ENCODE results near the gene POP4.
A peak's percentile ranks its signal among the peaks of the same experiment; 100 is the strongest.
"Not testable (repeated sequence)": the region's sequence is repeated elsewhere in the genome, so short reads cannot be mapped to it uniquely, and the experiment has no call there.

POP4 gene, protein sequence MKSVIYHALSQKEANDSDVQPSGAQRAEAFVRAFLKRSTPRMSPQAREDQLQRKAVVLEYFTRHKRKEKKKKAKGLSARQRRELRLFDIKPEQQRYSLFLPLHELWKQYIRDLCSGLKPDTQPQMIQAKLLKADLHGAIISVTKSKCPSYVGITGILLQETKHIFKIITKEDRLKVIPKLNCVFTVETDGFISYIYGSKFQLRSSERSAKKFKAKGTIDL

DNA sequence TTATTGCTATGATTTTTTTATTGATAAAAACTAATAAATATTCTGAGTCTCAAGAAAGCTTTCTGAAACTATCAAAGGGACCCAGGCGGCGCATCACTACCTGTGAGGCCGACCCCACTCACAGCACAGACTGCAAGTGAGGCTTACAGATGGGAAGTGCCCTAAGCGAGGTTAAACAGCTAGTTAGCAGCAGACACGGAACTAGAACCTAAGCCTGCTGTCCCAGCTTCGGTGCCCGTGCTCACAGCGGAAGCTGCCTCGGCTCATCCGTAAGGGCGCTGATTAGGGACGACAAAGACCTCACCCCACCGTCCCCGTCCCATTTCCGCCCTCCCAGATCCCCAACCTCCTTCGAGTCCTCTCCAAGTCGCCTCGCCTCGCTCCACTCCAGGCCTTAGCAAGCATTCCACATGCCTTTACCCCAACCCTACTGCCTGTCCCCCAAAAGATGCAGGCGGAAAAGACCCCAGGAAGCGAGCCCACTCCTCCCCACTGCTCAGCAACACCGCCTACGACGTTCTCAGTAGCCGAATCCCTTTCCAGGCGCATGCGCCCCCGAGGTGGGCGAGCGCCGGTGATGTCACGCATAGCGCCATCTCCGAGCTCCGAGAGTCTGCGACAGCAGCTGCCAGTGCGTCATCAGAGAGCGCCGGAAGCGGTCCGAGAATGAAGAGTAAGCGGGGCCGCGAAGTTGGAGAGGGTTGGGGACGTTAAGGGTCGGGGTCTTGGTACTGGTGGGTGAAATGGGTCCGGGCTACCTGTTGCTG is at the start of gene POP4:
TSS of gene POP4 (plus strand) at position 631 of the 767 bp plus-strand sequence. CDS start at position 667, 36 bp downstream.
- peak; percentile 95 for DNase-seq (ENCODE audit: low read depth)

DNA sequence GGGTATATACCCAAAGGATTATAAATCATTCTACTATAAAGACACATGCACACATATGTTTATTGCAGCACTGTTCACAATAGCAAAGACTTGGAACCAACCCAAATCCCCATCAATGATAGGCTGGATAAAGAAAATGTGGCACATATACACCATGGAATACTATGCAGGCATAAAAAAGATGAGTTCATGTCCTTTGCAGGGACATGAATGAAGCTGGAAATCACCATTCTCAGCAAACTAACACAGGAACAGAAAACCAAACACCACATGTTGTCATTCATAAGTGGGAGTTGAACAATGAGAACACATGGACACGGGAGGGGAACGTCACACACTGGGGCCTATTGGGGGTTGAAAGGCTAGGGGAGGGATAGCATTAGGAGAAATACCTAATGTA is 47.0 kb upstream of the POP4 start:
- DNase-seq (ENCODE audit: low read depth) = not testable (repeated sequence)

DNA sequence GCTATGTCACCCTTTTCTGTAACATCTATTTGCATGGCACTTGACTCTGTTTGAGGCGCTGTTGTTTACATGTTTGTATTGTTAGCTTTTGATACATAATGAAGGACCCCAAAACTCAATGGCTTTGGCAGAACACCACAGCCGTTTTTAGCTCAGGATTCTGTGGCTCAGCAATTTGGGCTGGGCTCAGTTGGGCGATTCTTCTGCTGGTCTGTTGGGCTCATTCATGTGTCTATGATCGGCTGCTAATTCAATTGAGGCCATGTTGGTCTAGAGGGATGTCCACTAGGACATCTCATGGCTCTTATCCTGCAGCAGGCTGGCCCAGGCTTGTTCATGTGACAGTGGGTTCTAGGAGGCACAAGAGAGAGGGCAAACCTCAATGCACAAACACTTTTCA is 46.3 kb upstream of the POP4 start:
- DNase-seq (ENCODE audit: low read depth) = no peak

DNA sequence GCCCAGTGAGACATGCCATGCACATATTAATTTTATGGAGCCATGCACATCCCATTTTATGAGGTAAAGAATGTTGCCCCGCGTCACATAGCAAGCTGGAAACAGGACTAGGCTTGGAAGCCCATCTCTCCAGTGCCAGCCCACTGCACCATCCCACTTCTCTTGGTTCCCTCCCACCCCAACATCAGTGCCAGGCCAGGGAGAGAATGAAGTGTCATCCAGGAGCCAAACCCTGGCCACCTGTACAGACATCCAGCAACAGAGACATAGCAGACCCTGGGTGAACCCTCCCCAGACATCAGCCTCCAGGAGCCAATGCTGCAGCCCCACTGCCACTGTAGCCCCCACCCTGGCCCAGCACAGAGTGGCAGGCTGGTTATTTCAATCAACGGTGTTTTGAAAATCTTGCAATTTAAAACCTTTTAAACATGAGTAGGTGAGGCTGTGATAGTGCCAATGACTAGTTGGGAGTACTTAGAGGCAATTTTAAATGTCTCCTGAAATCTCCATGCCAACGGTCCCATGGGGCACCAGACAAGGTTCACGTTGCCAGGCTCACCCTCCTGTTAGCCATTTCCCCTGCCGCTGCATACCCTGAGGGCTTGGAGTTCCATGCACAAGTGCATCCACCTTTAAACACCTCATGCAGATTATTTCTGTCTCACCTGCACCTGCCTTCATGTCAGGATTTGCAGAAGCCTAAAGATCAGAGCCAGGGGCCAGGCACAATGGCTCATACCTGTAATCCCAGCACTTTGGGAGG is 45.6 kb upstream of the POP4 start:
- DNase-seq (ENCODE audit: low read depth) = no peak

DNA sequence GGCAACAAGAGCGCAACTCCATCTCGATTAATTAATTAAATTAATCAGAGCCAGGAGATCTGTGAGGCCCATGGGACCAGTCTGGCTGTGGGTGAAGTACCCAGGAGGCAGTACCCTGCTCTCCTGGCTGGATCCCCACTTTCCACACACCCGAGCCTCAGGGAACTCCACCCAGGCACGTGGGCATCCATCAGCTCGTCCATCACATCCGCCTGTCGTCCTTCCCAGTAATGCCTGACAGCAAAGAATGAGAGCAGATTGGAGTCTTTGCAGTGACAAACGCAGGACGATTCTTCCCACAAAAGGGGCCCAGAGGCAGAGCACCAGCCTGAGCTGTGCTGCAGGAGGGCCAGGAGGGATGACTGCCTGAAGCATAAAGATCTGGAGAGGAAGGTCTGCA is 44.5 kb upstream of the POP4 start:
- DNase-seq (ENCODE audit: low read depth) = no peak

DNA sequence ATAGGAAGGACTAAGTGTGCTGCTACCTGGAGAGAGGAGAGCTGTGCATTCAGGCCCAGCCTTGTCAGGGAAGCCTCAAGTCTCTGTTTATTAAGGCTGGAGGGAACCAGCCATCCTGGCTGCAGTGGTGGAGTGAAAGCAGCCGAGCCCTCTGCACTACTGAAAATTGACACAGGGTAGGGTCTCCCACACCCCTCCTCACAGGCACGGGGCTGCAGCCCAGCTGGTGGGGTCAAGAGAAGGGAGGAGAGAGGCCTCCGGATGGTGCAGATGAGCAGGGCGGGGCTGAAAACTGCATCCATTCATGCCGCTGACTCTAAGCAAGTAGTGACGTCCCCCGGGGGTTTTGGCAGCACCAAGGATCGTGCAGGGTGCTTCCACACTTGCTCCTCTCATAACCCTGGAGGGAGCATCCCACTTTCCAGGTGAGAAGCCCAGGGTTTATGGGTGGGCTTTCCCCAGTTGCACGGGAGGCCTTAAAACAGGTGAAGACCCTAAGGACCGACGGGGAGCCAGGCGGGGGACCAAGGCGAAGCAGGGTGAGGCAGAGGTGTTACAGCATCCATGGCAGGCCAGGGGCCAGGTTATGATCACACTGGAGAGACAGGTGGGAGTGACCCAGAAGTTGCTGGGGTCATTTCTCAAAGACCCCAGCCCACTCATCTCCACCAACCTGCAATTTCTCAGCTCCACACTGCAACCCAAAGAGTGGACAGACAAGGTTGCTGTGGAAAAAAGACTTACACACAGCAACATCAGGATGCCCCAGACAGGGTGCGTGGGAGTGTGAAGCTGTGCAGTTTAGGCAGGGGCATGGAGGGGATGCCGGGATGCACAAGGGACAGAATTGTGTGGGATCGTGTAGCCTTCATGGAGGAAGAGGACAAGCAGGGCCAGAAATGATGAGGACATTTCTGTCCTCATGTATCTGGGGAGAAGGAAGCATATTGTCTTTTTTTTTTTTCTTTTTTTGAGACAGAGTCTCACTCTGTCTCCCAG is 43.5 kb upstream of the POP4 start:
- no peak for DNase-seq (ENCODE audit: low read depth)

DNA sequence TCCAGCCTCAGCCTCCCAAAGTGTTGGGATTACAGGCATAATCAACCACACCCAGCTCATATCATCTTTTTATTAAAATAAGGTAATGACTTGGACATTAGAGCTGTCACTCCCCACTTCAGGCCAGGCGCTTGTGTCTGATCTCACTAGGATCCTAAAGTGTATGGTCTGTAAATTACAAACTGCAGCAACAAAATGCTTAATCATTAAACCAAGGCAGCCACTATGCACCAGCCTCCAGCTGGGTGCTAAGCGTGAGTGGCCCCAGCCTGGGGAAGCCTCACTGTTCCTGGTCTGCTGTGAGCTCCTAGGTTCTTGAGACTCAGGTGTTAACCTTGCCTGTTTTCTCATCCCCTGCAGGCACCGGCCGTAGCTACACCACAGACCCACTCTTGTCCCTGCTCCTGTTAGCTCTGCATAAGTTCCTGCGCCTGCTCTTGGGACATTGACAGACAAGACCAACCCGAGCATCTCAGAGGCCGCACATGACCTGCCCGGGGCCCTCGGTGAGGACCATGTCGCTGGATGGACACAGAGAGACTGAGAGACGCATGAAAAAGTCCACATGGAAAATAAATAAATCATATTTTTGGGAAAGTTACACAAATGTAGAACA is 42.5 kb upstream of the POP4 start:
- DNase-seq (ENCODE audit: low read depth) = no peak

DNA sequence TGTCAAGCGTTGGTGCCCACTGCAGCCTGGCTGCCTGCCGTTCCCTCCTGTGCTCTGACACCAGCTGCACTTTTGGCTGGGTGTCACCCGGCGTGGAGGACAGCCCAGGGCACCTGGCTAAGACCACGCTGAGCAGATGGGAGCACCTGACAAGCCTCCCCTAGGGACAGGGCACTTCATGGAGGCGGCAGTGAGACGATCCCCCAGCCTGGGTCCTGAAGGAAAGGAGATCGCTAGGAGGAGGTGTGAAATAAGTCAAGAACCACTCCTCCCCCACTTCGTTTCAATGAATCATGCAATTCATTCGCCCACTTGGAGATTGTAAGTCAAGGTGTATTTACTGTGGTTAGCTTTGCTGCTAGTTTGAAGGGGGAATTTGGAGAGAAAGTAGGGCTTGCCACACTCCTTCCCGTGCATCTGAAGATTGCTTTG is 41.5 kb upstream of the POP4 start:
- no peak for DNase-seq (ENCODE audit: low read depth)

DNA sequence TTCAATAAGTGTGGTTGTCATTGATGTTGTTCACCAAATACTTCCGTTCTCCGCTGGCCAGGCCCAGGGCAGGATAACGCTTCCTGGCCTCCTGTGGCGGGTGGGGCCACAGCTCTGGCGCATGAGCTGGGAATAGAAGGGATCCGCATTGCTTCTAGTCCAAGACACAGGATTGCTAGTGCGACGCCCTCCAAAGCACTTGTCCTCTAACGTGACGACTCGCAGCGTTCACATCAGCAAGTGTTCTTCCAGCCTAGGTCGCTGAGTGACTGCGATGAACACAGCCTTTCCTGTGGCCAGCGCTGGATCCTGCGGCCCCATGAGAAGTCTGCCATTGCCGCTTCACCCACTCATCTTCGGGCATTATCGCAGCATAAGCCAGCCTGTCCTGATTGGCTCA is 40.9 kb upstream of the POP4 start:
- DNase-seq (ENCODE audit: low read depth) = no peak

DNA sequence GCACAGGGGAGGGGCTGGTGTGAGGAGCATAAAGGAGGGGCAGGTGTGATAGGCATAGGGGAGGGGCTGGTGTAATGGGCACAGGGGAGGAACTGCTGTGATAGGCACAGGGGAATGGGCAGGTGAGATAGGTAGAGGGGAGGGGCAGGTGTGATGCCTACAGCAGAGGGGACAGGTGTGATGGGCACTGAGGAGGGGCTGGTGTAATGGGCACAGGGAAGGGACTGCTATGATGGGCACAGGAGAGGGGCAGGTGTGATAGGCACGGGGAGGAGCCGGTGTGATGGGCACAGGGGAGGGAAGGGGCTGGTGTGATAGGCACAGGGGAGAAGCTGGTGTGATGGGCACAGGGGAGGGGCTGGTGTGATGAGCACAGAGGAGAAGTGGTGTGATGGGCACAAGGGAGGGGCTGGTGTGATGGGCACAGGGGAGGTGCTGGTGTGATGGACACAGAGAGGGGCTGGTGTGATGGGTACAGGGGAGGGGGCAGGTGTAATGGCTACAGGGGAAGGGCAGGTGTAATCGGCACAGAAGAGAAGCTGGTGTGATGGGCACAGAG is 39.5 kb upstream of the POP4 start:
- DNase-seq (ENCODE audit: low read depth) = no peak

DNA sequence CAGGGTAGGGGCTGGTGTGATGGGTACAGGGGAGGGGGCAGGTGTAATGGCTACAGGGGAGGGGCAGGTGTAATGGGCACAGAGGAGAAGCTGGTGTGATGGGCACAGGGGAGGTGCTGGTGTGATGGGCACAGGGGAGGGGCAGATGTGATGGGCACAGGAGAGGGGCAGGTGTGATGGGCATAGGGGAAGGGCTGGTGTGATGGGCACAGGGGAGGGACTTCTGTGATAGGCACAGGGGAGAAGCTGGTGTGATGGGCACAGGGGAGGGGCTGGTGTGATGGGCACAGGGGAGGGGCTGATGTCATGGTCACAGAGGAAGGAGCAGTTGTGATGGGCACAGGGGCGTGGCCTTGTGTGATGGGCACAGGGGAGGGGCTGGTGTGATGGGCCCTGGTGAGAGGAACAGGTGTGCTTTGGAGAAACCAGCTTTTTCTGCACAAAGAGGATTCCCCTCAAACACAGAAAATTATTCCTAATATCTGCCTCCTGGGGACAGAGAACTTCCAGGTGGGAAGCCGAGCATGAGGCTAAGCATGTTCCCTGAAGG is 38.6 kb upstream of the POP4 start:
- no peak for DNase-seq (ENCODE audit: low read depth)

DNA sequence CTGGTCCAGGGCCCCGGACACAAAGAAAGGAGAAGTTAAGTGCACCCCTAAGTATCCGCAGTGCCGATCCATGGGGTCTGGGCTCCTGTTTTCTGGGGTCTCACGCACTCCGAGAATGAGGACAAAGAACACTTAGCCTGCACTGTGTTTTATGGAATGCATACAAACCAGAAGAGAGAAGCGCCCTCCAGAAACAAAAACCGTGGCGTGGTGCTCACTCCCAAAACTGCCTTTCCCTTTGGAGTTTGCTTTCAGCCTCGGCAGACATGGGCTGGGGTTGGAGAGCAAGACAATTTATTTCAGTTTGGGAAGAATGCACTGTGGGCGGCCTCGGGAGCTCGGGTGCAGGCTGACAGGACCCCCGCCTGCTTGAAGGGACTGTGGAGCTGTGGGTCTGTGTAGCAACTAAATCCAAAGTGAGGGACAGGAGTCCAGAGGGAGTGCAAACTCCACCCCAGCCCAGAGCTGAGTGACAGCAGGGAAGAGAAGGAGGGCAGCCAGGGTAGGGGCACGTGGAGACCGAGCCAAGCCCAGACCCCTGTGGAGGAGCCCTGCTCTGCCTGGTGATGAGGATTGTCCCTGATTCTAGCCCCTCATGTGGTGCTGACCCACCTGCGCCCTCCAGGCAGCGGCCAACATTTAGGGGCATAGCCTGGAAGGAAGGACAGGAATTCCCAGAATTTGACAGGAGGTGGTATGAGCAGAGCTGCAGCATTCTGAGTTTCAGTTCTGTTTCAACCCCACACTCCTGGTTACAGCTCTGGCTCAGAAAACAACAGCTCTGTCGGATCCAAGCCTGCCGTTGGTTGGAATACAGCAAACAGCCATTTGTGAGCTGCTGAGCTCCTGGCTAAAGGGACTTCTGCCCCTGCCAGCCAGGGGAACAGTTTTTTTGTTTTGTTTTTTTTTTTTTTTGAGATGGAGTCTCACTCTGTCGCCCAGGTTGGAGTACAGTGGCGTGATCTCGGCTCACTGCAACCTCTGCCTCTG is 37.8 kb upstream of the POP4 start:
- DNase-seq (ENCODE audit: low read depth) = no peak

DNA sequence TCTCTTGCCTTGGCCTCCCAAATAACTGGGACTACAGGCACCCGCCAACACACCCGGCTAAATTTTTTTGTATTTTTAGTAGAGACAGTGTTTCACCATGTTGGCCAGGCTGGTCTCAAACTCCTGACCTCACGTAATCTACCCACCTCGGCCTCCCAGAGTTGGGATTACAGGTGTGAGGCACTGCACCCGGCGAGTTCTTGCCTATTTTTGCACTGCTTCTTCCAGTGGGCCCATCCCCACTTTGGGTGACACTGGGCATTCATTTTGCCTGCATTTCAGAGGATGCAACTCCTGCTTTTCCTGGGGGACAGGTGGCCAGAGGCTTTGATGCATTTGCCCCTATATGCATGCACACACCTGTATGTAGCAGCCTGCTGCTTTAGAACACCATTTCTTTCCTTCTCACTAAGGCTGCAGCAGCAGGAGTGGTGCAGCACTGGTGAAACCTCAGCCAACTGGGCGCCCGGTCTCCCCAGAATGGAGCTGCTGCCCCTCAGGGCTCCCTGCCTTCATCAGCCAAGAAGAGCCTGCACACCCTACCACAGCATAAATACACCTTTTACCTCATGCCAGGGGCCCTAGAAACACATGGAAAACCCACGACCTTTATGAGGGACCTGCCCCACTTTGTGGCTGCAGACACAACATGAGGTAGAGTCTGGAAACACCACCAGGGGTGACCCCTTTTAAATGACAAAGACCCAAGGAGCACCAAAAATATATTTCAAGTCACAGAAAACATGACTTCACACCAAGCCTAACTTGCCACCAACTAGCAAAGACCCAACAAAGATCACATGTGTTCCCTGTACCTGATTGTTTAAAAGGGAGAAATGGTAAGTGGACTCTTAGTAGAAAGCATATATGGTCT is 36.8 kb upstream of the POP4 start:
- no peak for DNase-seq (ENCODE audit: low read depth)

DNA sequence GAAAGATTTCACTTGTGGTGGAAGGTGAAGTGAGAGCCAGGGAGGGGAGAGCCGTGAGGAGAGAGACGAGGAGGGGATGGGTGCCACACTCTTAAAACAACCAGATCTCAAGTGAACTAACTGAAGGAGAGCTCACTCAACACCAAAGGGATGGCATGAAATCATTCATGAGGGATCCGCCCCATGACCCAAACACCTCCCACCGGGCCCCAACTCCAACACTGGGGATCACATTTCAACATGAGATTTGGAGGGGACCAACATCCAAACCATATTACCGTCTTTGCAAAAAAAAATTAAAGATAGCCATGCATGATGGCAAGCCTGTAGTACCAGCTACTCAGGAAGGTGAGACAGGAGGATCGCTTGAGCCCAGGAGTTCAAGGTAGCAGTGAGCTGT is 34.9 kb upstream of the POP4 start:
- no peak for DNase-seq (ENCODE audit: low read depth)

DNA sequence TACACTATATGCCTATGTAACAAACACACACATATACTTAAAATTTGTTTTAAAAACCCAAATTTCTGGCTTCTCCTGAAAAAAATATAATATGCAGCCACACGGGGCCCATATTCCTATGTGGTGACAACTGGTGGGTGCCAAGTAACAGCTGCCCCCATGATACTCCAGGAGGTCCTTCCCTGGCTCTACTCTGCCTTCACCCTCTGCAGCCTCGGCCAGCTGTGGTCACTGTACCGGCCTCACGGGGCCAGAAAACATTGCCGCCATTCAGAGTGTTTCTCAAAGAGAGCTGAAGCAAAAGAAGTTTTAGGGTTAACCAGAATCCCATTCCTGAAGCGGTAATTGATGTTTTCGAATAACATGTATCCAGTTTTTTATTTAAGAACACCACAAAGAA is 32.6 kb upstream of the POP4 start:
- no peak for DNase-seq (ENCODE audit: low read depth)

DNA sequence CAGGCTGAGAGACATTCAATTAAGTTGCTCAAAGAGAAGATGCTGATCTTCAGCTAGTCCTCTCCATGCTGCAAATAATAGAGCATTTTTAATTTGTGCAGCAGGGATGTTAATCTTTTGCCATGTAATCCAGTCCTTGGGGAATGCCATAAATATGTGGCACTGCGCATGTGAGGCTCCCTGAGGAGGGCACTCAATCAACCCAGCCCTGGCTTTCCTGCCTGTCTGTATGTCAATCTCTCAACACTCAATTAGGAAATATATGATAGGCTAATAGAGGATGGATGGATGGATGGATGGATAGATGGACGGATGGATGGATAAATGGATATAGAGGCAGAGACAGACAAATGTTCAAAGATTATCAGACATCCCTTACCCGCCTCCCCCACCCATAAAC is 31.6 kb upstream of the POP4 start:
- DNase-seq (ENCODE audit: low read depth) = no peak

DNA sequence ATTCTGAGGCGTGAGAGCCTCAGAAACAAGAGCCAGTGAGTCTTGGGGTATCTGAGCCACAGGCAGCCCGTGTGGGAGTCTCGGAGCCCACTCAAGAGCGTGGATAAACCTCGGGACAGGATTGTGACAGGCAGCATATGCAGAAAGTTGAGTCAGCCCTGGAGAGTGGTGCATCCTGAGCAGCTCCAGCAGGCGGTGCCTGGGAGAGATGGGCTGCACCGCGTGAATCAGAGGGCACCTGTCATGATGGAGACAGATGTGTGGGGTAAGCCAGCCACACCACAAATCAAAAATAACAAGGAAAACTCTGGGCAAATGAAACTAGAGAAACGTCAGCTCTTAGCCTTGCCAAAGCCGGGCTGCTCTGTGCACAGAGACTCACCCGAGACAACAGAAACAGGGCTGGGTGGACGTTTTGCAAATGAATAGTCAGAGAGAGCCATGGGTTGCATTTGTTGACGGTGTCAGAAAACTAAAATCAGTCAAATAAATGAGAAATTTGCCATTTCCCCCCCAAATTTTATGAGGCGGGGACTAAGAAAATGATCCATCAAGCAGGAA is 30.0 kb upstream of the POP4 start:
- no peak for DNase-seq (ENCODE audit: low read depth)

All from iris pigment epithelial cell (primary cell).